GM18505 (cell line): ENCODE results near the gene ZMIZ1.
"Not testable (repeated sequence)": the region's sequence is repeated elsewhere in the genome, so short reads cannot be mapped to it uniquely, and the experiment has no call there.

Experiments used
- ATAC-seq: cut with Tn5 transposase; IDR thresholded peaks from one replicate; pipeline ENCODE4 v1.9.1; 2021; ENCODE audit not compliant: unreplicated experiment
- POLR2A ChIP-seq: IDR thresholded peaks from 4 replicates; pipeline ENCODE4 v1.6.1; 2011; ENCODE audit warnings: borderline replicate concordance; ENCODE audit not compliant: insufficient read depth, insufficient read length; ENCODE audit errors: extremely low read depth

ZMIZ1 gene

GRCh38 chr10:79270466-79271246 is 201.9 kb downstream of the ZMIZ1 start:
- no peak for TF ChIP-seq POLR2A
- ATAC-seq = no peak

GRCh38 chr10:79272353-79272752 is 203.6 kb downstream of the ZMIZ1 start:
- no peak for TF ChIP-seq POLR2A
- ATAC-seq = no peak

GRCh38 chr10:79273604-79274003 is 204.8 kb downstream of the ZMIZ1 start:
- no peak for TF ChIP-seq POLR2A

GRCh38 chr10:79274279-79275104 is 205.7 kb downstream of the ZMIZ1 start:
- no peak for TF ChIP-seq POLR2A
- ATAC-seq = no peak

More at GRCh38 chr10:79273604-79274003, 204.8 kb downstream of the ZMIZ1 start:
- ATAC-seq = no peak

DNA sequence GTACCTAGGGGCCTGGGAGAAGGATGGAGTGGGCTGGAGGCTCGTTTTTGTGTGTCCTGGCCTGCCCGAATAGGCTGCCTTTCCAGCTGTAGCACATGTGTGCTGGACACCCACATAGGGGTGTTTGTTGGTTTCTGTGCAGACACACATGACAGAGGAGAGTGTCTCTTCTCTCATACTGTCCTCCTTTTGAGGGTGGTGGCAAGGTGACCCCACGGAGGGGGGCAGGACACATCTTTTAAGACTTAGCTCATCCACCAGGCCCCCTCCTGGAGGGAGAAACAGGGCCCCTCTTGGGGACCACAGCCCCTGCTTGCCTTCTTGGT is 206.3 kb downstream of the ZMIZ1 start:
- ATAC-seq = no peak
- no peak for TF ChIP-seq POLR2A

DNA sequence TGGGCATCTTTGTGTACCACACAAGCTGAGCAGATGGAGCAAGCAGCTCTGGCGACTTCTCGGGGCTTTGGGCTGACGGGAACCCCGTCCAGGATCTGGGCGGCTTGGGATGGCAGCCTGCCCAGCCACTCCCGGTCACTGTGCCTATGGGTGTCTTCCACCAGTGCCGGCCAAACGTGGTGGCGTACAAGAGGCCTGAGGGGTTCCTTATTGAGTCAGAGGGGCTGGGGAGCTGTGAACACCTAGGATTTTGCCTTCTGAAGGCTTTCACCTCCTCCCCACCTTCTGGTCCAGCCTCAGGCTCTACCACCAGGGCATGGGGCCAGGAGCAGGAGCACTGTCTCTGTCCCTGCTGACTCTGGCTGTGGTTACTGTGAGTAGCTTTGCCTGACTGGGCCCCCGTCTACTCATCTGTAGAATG is 206.7 kb downstream of the ZMIZ1 start:
- no peak for ATAC-seq

DNA sequence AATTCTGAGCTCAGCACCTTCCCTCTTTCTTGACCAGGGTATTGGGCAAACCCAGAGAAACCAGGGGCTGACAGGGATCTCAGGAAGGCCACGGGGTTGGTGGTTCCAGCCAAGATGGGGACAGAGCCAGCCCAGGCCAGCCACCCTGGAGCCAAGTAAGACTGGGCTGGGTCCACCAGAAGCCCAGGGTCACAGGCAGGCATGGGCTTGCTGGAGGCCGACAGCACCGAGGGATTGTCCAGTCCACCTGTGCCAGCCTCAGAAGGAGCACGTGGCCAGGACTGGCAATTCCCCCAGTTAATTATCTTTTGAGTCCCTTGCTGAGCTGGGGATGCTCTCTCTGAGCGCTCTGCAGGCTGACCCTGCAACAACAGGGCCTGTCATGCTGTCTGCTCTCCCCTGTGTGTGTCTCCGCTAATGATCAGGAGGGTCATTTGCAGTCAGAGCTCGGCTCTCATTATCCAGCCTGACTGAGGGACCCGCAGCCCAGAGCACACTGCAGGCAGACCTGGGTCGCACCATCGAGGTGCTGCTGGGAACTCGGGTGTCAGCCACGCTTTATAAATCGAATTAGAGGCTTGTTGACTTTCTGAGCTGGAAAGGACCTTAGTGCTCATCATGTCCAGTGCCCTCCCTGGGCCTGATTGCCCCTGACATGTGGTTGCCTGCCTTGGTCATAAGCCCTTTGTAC is 209.0 kb downstream of the ZMIZ1 start:
- no peak for ATAC-seq
- no peak for TF ChIP-seq POLR2A

More for the DNA sequence above, 206.7 kb downstream of the ZMIZ1 start:
- no peak for TF ChIP-seq POLR2A

GRCh38 chr10:79279047-79279446 is 210.3 kb downstream of the ZMIZ1 start:
- not testable (repeated sequence) for ATAC-seq

GRCh38 chr10:79280956-79281355 is 212.2 kb downstream of the ZMIZ1 start:
- ATAC-seq = no peak

DNA sequence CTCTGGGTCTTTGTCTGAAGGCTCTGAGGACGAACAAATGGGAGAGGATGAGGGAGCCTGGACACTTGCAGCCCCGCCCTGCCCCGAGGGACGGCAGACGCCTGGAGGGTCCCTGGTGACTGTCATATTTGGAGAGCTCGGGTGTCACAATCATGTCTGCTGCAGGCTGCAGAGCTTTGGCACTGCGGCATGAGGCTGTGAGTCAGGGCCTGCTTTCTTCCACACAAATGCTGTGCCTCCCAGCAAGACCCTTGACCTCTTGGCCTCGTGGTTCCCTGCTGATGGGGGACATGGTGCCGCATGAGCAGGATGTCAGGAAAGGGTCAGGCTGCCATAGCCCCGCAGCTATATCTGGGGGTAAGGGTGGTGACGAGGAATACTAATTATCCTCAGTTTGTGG is 213.6 kb downstream of the ZMIZ1 start:
- ATAC-seq = no peak
- no peak for TF ChIP-seq POLR2A

More at GRCh38 chr10:79280956-79281355, 212.2 kb downstream of the ZMIZ1 start:
- no peak for TF ChIP-seq POLR2A

DNA sequence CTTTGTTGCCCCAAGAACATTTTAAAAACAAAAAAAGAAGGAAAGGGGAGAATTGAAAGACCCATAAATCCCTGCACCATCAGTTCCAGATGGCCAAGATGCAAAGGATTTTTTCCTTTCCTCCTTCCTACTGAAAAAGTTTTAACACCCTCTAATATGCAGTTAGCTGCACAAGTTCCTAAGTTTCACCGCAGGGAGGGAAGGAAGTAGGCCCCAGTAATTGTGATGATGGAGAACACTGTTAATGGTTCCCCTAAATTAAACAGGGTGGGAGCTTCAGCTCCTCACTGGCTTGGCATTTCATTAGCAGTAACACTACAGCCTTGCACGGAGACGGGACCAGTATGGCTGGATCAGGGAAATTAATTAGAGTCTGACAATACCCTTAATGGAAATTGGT is 214.8 kb downstream of the ZMIZ1 start:
- no peak for ATAC-seq
- no peak for TF ChIP-seq POLR2A

DNA sequence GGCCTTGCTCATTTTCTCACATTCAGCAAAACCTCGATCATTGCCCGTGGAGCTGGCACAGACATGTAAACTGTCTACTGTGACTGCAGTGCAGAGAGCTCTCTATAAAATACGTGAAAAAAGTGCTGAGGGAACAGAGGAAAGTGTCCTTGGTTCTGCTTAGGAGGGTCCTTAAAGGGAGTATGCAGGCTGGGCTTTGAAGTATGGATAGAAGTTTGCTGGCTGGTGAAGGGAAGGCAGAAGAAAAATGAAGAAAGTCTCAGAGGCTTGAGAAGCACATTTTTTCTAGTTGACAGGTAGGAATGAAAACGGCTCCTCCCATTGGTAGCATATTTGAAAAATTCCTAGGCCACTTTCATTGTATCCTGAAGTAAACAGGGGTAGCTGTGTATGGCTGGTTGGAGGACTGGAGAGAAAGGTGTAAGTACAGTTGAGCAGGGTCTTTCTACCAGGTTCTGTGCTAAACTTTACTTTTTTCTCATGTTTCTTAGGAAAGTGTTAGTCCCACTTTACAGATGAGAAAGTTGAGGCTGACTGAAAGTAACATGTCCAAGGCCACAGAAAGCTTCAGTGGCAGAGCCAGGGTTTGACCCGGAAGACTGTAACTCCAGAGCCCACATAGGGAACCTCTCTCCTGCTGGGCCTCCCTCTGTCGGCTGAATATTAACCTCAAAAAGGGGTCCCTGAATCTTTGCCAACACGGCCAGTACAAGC is 215.5 kb downstream of the ZMIZ1 start:
- no peak for TF ChIP-seq POLR2A
- no peak for ATAC-seq

- TF ChIP-seq POLR2A = peak; percentile 45
- peak; percentile 50 for ATAC-seq
Measured at GRCh38 chr10:79285315-79286197, 216.8 kb downstream of the ZMIZ1 start.
